ENCODE measurements around the gene GPATCH1.

- TF ChIP-seq CTCF (IDR thresholded peaks at IDR 0.05) (no peak), POLR2A (IDR thresholded peaks at IDR 0.05; ENCODE audit: low read depth) (no peak), EP300 (IDR thresholded peaks at IDR 0.05) (no peak)
These were observed 9.2 kb downstream of the GPATCH1 start for GRCh38 chr19:33090179-33090578.
